CD4-positive, CD25-positive, alpha-beta regulatory T cell (primary cell): ENCODE results near the gene TRIM59. TPM values are rescaled to one million over a fixed set of nuclear protein-coding genes. Genes with fewer than 3 reads are reported as not detected.

Source experiments
- ATAC-seq, 2 donors: fragments of 150-1000 bp; cut with Tn5 transposase; one replicate each; pipeline ENCODE4 v1.10.0; 2021; ENCODE audit warnings: low read depth in 2 of 2, moderate number of reproducible peaks in 2 of 2, moderate library complexity in 1 of 2
- DNase-seq, 3 donors: peaks; one replicate each; pipeline versions ENCODE4 v3.0.0 to v3.0.0-alpha.2; 2012 to 2022; ENCODE audit warnings: mixed read lengths in 1 of 3
- H3K27ac ChIP-seq: one replicate; pipeline ENCODE4 v1.7.0; 2013; ENCODE audit warnings: mild to moderate bottlenecking, low read length; ENCODE audit not compliant: insufficient read depth, poor library complexity, severe bottlenecking
- H3K27me3 ChIP-seq: one replicate; pipeline ENCODE4 v1.7.0; 2013; ENCODE audit warnings: low read length; ENCODE audit not compliant: control insufficient read depth, insufficient read depth
- H3K36me3 ChIP-seq: one replicate; pipeline ENCODE4 v1.7.0; 2013; ENCODE audit warnings: mild to moderate bottlenecking, low read length, moderate library complexity; ENCODE audit not compliant: control insufficient read depth, insufficient read depth
- H3K4me1 ChIP-seq: 2 replicates; pipeline ENCODE4 v1.7.0; 2013; ENCODE audit warnings: mild to moderate bottlenecking, low read length; ENCODE audit not compliant: insufficient read depth, control insufficient read depth, poor library complexity, severe bottlenecking
- H3K4me3 ChIP-seq: one replicate; pipeline ENCODE4 v1.7.0; 2013; ENCODE audit warnings: low read depth, mild to moderate bottlenecking, low read length, moderate library complexity
- H3K9me3 ChIP-seq, 2 experiments: 1 replicate in 1 of 2; 2 replicates in 1 of 2; pipeline ENCODE4 v1.7.0; 2013; ENCODE audit warnings: low read length in 2 of 2, mild to moderate bottlenecking in 1 of 2, moderate library complexity in 1 of 2; ENCODE audit not compliant: control insufficient read depth in 2 of 2
- H3K27ac Mint-ChIP-seq, 3 donors: one replicate each; pipeline ENCODE4 v1.8.0; 2020 to 2022; ENCODE audit warnings: mild to moderate bottlenecking in 3 of 3, mixed read lengths in 3 of 3, moderate library complexity in 2 of 3
- H3K27me3 Mint-ChIP-seq: one replicate; pipeline ENCODE4 v1.8.0; 2022; ENCODE audit warnings: mild to moderate bottlenecking, mixed read lengths
- H3K36me3 Mint-ChIP-seq: one replicate; pipeline ENCODE4 v1.8.0; 2020; ENCODE audit warnings: mixed read lengths
- H3K4me1 Mint-ChIP-seq, 4 donors: one replicate each; pipeline ENCODE4 v1.8.0; 2020 to 2022; ENCODE audit warnings: mixed read lengths in 4 of 4, mild to moderate bottlenecking in 1 of 4
- H3K4me3 Mint-ChIP-seq, 4 donors: one replicate each; pipeline ENCODE4 v1.8.0; 2020 to 2022; ENCODE audit warnings: mild to moderate bottlenecking in 4 of 4, mixed read lengths in 4 of 4, moderate library complexity in 3 of 4
- H3K9me3 Mint-ChIP-seq, 7 donors: one replicate each; pipeline ENCODE4 v1.8.0; 2020 to 2022; ENCODE audit warnings: mixed read lengths in 7 of 7, mild to moderate bottlenecking in 3 of 7, moderate library complexity in 2 of 7
- polyA plus RNA-seq, 4 donors: library from polyadenylated mRNA; unstranded; fragments of 300-500 nt; fragmentation: Illumina TruSeq; gene quantifications; one replicate each; pipeline ENCODE4 v1.2.3, GENCODE V29; 2021
- total RNA-seq: library from RNA; stranded (reverse); gene quantifications from one replicate; pipeline ENCODE4 v1.2.3, GENCODE V29; 2022

TRIM59 gene
- total and polyA plus RNA-seq, 5 donors from 2014 or later = 34.0 to 67.9 (median 53.8) TPM

DNA sequence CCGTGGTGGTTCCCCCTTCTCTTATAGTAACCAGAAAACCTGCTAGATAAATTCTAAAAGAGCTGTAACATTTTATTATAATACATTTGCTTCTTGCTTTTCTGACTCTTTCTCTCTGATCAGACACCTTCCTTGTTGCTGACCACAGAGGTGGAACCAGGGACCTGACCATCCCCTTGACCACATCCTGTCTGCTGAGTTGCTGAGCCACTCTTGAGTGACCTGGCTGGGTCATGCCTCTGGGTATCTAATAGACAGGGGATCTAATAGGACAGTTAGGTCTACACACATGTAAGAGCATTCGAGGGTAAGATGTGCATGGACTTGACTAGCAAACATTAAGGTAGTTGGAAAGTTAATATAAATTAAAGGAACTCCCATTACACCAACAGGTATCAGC, 22.8 kb upstream of the TRIM59 start:
- H3K4me1 Mint-ChIP-seq = no peaks in the 10 kb centered on the region
- Histone ChIP-seq H3K9me3 (peaks cover 11 to 17% of the 10 kb centered on the region in 2 experiments), H3K27me3 (peaks cover 22% of the 10 kb centered on the region), H3K27ac (no peak overlapping the region), H3K4me3 (no peak overlapping the region), H3K36me3 (no peaks in the 10 kb centered on the region), H3K4me1 (no peaks in the 10 kb centered on the region)
- DNase-seq (no peak), ATAC-seq (no peak)
- H3K4me3 Mint-ChIP-seq = no peak overlapping the region
- H3K9me3 Mint-ChIP-seq = peaks cover 3 to 14% (median 5%) of the 10 kb centered on the region in 7 donors
- H3K36me3 Mint-ChIP-seq = peaks cover 8% of the 10 kb centered on the region
- peaks cover 14% of the 10 kb centered on the region for H3K27me3 Mint-ChIP-seq
- H3K27ac Mint-ChIP-seq = no peak overlapping the region

DNA sequence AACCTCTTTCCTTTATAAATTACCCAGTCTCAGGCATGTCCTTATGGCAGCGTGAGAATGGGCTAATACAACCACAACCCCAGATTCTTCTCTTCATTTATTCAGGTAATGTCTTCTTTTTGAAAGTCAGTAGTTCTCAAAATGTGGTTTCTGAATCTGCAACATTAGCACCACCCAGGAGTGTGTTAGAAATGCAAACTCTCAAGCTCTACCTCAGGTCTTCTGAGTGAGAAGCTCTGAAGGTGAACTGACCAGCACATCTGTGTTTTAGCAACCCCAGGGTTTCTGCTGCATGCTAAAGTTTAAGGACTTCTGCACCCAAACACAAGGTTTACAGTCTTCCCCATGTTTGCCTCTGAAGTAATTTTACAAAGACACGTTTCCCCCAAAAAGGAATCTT, 22.3 kb upstream of the TRIM59 start:
- H3K27ac Mint-ChIP-seq = no peak overlapping the region
- peaks cover 11 to 17% of the 10 kb centered on the region in 2 experiments for H3K9me3 ChIP-seq
- no peak overlapping the region for H3K4me3 Mint-ChIP-seq
- peaks cover 22% of the 10 kb centered on the region for H3K27me3 ChIP-seq
- DNase-seq = no peak
- H3K4me1 Mint-ChIP-seq = no peaks in the 10 kb centered on the region
- H3K27ac ChIP-seq = no peak overlapping the region
- peaks cover 3 to 14% (median 5%) of the 10 kb centered on the region in 7 donors for H3K9me3 Mint-ChIP-seq
- no peaks in the 10 kb centered on the region for H3K4me1 ChIP-seq
- no peaks in the 10 kb centered on the region for H3K36me3 ChIP-seq
- H3K4me3 ChIP-seq = no peak overlapping the region
- peaks cover 10% of the 10 kb centered on the region for H3K36me3 Mint-ChIP-seq
- ATAC-seq = no peak
- H3K27me3 Mint-ChIP-seq = peaks cover 9% of the 10 kb centered on the region

DNA sequence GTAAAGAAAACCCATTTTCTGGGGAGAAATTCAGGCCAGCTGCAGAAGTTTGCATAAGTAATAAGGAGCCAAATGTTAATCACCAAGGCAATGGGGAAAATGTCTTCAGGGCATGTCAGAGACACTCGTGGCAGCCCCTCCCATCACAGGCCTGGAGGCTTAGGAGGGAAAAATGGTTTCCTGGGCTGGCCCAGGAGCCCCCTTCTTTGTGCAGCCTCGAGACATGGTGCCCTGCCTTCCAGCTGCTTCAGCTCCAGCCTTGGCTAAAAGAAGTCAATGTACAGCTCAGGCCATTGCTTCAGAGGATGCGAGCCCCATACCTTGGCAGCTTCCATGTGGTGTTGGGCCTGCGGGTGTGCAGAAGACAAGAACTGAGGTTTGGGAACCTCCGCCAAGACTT, 20.6 kb upstream of the TRIM59 start:
- ATAC-seq = no peak
- no peak for DNase-seq

DNA sequence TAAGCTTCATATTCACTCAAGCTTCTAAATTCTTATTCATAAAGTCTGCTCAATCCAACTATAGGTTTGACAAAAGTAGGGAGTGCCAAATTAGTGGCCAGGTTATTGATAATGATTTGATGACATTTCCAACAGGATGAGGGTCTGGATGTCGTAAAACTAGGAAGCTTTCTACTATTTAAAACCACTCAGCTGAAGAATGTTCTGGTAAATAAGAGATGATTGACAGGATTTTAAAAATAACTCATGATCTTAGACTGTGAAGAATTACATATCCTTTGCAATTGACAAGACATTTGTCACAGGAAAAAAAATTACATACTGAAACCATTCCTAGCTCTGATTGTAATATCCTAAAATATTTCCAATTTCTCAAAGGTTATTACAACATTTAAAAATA, 15.4 kb upstream of the TRIM59 start:
- no peak overlapping the region for H3K4me3 ChIP-seq
- Mint-ChIP-seq H3K4me3 (no peak overlapping the region), H3K9me3 (peaks cover 0 to 6% (median 5%) of the 10 kb centered on the region in 7 donors), H3K4me1 (no peaks in the 10 kb centered on the region), H3K27me3 (peaks cover 43% of the 10 kb centered on the region), H3K27ac (no peak overlapping the region), H3K36me3 (peaks cover 10% of the 10 kb centered on the region)
- no peak for DNase-seq
- H3K36me3 ChIP-seq = no peaks in the 10 kb centered on the region
- no peak overlapping the region for H3K27ac ChIP-seq
- H3K9me3 ChIP-seq = peaks cover 2% of the 10 kb centered on the region in 2 experiments
- H3K4me1 ChIP-seq = no peaks in the 10 kb centered on the region
- ATAC-seq = no peak
- peaks cover 18% of the 10 kb centered on the region for H3K27me3 ChIP-seq

More for the DNA sequence above, 20.6 kb upstream of the TRIM59 start:
- H3K4me3 Mint-ChIP-seq = no peak overlapping the region
- peaks cover 13% of the 10 kb centered on the region for H3K27me3 Mint-ChIP-seq
- H3K27ac Mint-ChIP-seq = no peak overlapping the region
- no peak overlapping the region for H3K4me3 ChIP-seq
- H3K27me3 ChIP-seq = peaks cover 28% of the 10 kb centered on the region
- H3K27ac ChIP-seq = no peak overlapping the region
- H3K9me3 ChIP-seq = peaks cover 11 to 17% of the 10 kb centered on the region in 2 experiments
- H3K4me1 ChIP-seq = no peaks in the 10 kb centered on the region
- H3K4me1 Mint-ChIP-seq = no peaks in the 10 kb centered on the region
- peaks cover 10% of the 10 kb centered on the region for H3K36me3 Mint-ChIP-seq
- H3K9me3 Mint-ChIP-seq = peaks cover 3 to 14% (median 5%) of the 10 kb centered on the region in 7 donors
- H3K36me3 ChIP-seq = no peaks in the 10 kb centered on the region

DNA sequence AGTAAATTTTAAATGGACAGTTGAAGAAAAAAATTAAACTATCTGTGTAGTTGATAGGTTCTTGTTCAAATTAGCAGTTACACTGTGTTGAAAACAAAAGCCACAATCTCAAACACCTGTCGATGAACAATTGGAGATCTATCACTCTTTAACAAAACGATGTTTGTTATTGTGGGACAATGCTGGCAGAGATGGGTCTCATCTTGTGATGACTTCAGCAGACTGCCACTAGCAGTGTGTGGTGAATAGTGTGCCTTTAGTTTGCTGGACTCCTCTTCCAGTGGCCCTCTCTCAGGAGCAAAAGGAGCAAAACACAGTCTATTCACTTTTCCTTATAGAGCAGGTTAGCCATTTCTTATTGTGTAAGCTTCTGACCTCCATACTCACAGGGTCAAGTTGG, 14.7 kb upstream of the TRIM59 start:
- peaks cover 18% of the 10 kb centered on the region for H3K27me3 ChIP-seq
- peaks cover 43% of the 10 kb centered on the region for H3K27me3 Mint-ChIP-seq
- ATAC-seq = no peak
- H3K27ac Mint-ChIP-seq = no peak overlapping the region
- no peak for DNase-seq
- H3K9me3 Mint-ChIP-seq = peaks cover 0 to 4% (median 0%) of the 10 kb centered on the region in 7 donors
- H3K36me3 Mint-ChIP-seq = peaks cover 5% of the 10 kb centered on the region
- no peak overlapping the region for H3K27ac ChIP-seq
- no peaks in the 10 kb centered on the region for H3K4me1 ChIP-seq
- H3K9me3 ChIP-seq = peaks cover 0 to 2% of the 10 kb centered on the region in 2 experiments
- H3K4me3 ChIP-seq = no peak overlapping the region
- H3K4me1 Mint-ChIP-seq = no peaks in the 10 kb centered on the region
- no peak overlapping the region for H3K4me3 Mint-ChIP-seq
- no peaks in the 10 kb centered on the region for H3K36me3 ChIP-seq

DNA sequence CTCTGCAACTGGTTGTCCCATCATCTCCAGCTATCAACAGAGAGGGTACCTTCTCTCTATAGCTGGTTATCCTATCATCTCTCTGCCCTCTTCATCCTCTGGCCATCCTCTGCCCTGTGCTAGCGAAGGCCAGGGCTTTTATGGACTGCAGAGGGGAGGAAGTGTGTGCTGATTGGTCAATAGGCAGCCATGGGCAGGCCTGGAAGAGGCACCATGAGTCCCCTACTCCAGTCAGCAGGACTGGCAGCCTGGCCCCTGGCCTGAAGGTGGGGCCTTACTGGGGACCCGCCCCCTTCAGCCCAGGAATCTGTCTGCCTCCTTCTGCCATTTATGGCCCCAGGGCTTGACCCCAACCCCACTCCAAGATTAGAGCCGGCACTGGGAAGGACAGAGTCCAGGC, 10.4 kb upstream of the TRIM59 start:
- no peaks in the 10 kb centered on the region for H3K4me1 ChIP-seq
- Mint-ChIP-seq H3K4me1 (peaks cover 0 to 2% (median 0%) of the 10 kb centered on the region in 4 donors), H3K4me3 (no peak overlapping the region), H3K27ac (no peak overlapping the region), H3K36me3 (no peaks in the 10 kb centered on the region), H3K9me3 (no peaks in the 10 kb centered on the region), H3K27me3 (peaks cover 46% of the 10 kb centered on the region)
- H3K27ac ChIP-seq = no peak overlapping the region
- no peaks in the 10 kb centered on the region for H3K9me3 ChIP-seq
- no peak for DNase-seq
- H3K36me3 ChIP-seq = no peaks in the 10 kb centered on the region
- no peak for ATAC-seq
- no peak overlapping the region for H3K4me3 ChIP-seq
- H3K27me3 ChIP-seq = peaks cover 9% of the 10 kb centered on the region

DNA sequence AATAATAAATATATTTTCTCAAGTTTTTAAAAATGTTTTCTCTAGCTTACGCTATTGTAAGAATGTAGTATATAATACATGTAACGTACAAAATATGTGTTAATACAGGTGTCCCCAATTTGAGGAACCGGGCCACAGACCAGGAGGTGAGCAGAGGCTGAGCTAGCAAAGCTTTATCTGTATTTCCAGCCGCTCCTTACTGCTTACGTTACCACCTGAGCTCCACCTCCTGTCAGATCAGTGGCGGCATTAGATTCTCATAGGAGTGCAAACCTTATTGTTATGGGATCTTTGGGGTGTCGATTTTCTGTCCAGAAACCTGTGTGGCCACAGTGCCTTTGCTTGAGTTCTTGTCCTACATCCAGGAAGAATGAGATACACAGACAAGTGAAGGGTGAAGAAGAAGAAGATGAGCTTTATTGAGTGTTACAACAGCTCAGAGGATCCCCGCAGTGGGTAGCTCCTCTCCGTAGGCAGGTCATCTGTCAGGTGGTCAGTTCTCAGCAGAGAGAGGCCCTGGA, 9.9 kb upstream of the TRIM59 start:
- ATAC-seq = no peak
- H3K36me3 ChIP-seq = no peaks in the 10 kb centered on the region
- Mint-ChIP-seq H3K9me3 (no peaks in the 10 kb centered on the region), H3K4me1 (peaks cover 0 to 2% (median 0%) of the 10 kb centered on the region in 4 donors), H3K4me3 (no peak overlapping the region), H3K27ac (no peak overlapping the region), H3K27me3 (peaks cover 40% of the 10 kb centered on the region), H3K36me3 (no peaks in the 10 kb centered on the region)
- no peak overlapping the region for H3K4me3 ChIP-seq
- peaks cover 7% of the 10 kb centered on the region for H3K27me3 ChIP-seq
- no peak for DNase-seq
- H3K4me1 ChIP-seq = no peaks in the 10 kb centered on the region
- no peak overlapping the region for H3K27ac ChIP-seq
- no peaks in the 10 kb centered on the region for H3K9me3 ChIP-seq

DNA sequence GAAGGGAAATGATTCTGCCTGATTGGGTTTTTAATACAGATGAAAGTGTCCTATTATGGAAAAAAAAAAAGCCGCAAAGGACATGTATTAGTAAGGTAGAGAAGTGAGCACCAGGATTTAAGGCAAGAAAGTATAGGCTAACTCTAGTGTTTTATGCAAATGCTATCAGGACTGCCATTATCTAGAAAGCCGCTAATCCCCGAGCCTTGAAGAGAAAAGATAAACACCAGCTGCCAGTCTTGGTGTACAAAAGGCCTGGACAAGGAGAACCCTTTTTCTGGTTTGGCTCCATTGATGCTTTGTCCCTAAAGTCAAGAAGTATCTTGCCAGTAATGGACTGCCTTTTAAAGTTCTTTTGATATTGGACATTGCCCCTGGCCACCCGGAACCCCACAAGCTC, 8.6 kb upstream of the TRIM59 start:
- DNase-seq = no peak
- H3K27ac ChIP-seq = no peak overlapping the region
- Mint-ChIP-seq H3K4me1 (peaks cover 0 to 2% (median 0%) of the 10 kb centered on the region in 4 donors), H3K9me3 (no peaks in the 10 kb centered on the region), H3K27me3 (peaks cover 30% of the 10 kb centered on the region), H3K27ac (no peak overlapping the region), H3K4me3 (no peak overlapping the region), H3K36me3 (no peaks in the 10 kb centered on the region)
- ATAC-seq = no peak
- H3K9me3 ChIP-seq = no peaks in the 10 kb centered on the region
- H3K4me3 ChIP-seq = no peak overlapping the region
- H3K36me3 ChIP-seq = no peaks in the 10 kb centered on the region
- H3K4me1 ChIP-seq = no peaks in the 10 kb centered on the region
- H3K27me3 ChIP-seq = peaks cover 1% of the 10 kb centered on the region
